ENCODE measurements around the gene FCHSD2. TPM values are rescaled to one million over a fixed set of nuclear protein-coding genes. Genes with fewer than 3 reads are reported as not detected.
A peak's percentile ranks its signal among the peaks of the same experiment; 100 is the strongest.

The FCHSD2 gene
- total RNA-seq, 1 donor from 2014 or later, result 18.9 TPM

GRCh38 chr11:73012121-73012863, 129.8 kb downstream of the FCHSD2 start:
- Histone ChIP-seq H3K79me2 (ENCODE audit: insufficient read depth, low read length) (no peaks in the 10 kb centered on the region), H2AFZ (ENCODE audit: low read depth, low read length) (no peak overlapping the region), H3K4me2 (ENCODE audit: low read length) (peak overlapping the region; percentile 2), H3K27ac (ENCODE audit: low read depth, low read length) (no peak overlapping the region), H3K4me3 (ENCODE audit: insufficient read depth, low read depth, low read length) (no peak overlapping the region), H3K4me1 (ENCODE audit: insufficient read depth, low read length) (peaks cover 8% of the 10 kb centered on the region), H3K27me3 (ENCODE audit: insufficient read depth, low read length) (no peaks in the 10 kb centered on the region), H4K20me1 (ENCODE audit: insufficient read depth, low read length) (peaks cover 8% of the 10 kb centered on the region), H3K36me3 (ENCODE audit: insufficient read depth, low read length) (no peaks in the 10 kb centered on the region), H3K9ac (ENCODE audit: low read length) (no peak overlapping the region), H3K9me3 (ENCODE audit: insufficient read depth, low read depth, low read length) (no peaks in the 10 kb centered on the region)
- no peaks in the 10 kb centered on the region for H3K27me3 Mint-ChIP-seq (ENCODE audit: low read depth, unreplicated experiment)
- H3K4me3 Mint-ChIP-seq (ENCODE audit: unreplicated experiment), result no peak overlapping the region
- H3K27ac Mint-ChIP-seq (ENCODE audit: unreplicated experiment), result no peak overlapping the region
- DNase-seq (ENCODE audit: low read depth) (peak; percentile 47), FAIRE-seq (no peak)
- H3K36me3 Mint-ChIP-seq (ENCODE audit: low read depth, unreplicated experiment), result peaks cover 20% of the 10 kb centered on the region
- peaks cover 16% of the 10 kb centered on the region for H3K4me1 Mint-ChIP-seq (ENCODE audit: low read depth, unreplicated experiment)
- H3K9me3 Mint-ChIP-seq (ENCODE audit: unreplicated experiment), result peaks cover 19% of the 10 kb centered on the region
- no peak for TF ChIP-seq EZH2 (IDR thresholded peaks at IDR 0.05; ENCODE audit: insufficient read depth, low read length)
- TF ChIP-seq, protein P1, sequence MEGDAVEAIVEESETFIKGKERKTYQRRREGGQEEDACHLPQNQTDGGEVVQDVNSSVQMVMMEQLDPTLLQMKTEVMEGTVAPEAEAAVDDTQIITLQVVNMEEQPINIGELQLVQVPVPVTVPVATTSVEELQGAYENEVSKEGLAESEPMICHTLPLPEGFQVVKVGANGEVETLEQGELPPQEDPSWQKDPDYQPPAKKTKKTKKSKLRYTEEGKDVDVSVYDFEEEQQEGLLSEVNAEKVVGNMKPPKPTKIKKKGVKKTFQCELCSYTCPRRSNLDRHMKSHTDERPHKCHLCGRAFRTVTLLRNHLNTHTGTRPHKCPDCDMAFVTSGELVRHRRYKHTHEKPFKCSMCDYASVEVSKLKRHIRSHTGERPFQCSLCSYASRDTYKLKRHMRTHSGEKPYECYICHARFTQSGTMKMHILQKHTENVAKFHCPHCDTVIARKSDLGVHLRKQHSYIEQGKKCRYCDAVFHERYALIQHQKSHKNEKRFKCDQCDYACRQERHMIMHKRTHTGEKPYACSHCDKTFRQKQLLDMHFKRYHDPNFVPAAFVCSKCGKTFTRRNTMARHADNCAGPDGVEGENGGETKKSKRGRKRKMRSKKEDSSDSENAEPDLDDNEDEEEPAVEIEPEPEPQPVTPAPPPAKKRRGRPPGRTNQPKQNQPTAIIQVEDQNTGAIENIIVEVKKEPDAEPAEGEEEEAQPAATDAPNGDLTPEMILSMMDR (IDR thresholded peaks at IDR 0.05; ENCODE audit: insufficient read depth, low read depth, low read length), result no peak

DNA sequence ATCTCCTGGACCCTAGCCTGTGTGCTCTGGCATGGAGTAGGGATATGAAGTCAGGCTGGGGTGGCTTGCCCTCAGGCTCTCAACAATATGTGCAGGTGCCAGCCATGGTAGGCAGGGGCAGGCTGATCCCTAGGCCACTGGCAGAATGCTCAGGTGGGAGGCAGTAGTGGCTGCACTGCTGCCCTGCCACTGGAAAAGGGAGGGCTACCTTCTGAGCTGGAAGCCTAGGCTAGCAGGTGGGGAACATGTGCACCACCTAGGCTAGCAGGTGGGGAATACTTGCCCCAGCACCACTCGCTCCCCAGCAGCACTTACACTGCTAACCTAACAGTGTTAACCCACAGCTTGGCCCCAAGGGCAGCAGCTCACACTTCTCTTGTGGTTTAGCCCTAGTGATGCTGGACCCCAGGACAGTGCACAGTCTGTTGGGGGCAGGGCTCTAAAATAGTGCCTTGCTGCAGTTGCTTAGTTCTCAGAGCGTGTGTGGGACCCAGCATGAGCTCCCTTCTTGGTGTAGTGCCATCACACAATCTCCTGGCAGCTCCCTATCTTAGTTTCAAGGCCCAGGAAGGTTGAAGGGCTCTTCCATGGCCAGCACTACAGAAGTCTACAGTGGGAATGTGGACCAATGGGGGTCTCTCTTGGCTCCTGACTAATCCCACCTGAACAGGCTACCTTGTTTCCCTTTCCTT, 130.8 kb downstream of the FCHSD2 start:
- peaks cover 4% of the 10 kb centered on the region for H4K20me1 ChIP-seq (ENCODE audit: insufficient read depth, low read length)
- no peaks in the 10 kb centered on the region for H3K27me3 Mint-ChIP-seq (ENCODE audit: low read depth, unreplicated experiment)

More for the DNA sequence above, 130.8 kb downstream of the FCHSD2 start:
- no peak overlapping the region for H2AFZ ChIP-seq (ENCODE audit: low read depth, low read length)
- no peak overlapping the region for H3K4me3 ChIP-seq (ENCODE audit: insufficient read depth, low read depth, low read length)
- H3K9me3 Mint-ChIP-seq (ENCODE audit: unreplicated experiment), result peaks cover 19% of the 10 kb centered on the region
- H3K36me3 Mint-ChIP-seq (ENCODE audit: low read depth, unreplicated experiment), result peaks cover 20% of the 10 kb centered on the region
- H3K4me2 ChIP-seq (ENCODE audit: low read length), result no peak overlapping the region
- no peaks in the 10 kb centered on the region for H3K36me3 ChIP-seq (ENCODE audit: insufficient read depth, low read length)
- peaks cover 16% of the 10 kb centered on the region for H3K4me1 Mint-ChIP-seq (ENCODE audit: low read depth, unreplicated experiment)
- no peak overlapping the region for H3K4me3 Mint-ChIP-seq (ENCODE audit: unreplicated experiment)
- H3K9ac ChIP-seq (ENCODE audit: low read length), result no peak overlapping the region
- no peaks in the 10 kb centered on the region for H3K9me3 ChIP-seq (ENCODE audit: insufficient read depth, low read depth, low read length)
- TF ChIP-seq, protein P1 (IDR thresholded peaks at IDR 0.05; ENCODE audit: insufficient read depth, low read depth, low read length), result no peak
- no peak for TF ChIP-seq EZH2 (IDR thresholded peaks at IDR 0.05; ENCODE audit: insufficient read depth, low read length)
- peaks cover 8% of the 10 kb centered on the region for H3K4me1 ChIP-seq (ENCODE audit: insufficient read depth, low read length)
- H3K27ac ChIP-seq (ENCODE audit: low read depth, low read length), result no peak overlapping the region
- H3K27ac Mint-ChIP-seq (ENCODE audit: unreplicated experiment), result no peak overlapping the region
- H3K79me2 ChIP-seq (ENCODE audit: insufficient read depth, low read length), result no peaks in the 10 kb centered on the region
- H3K27me3 ChIP-seq (ENCODE audit: insufficient read depth, low read length), result no peaks in the 10 kb centered on the region
- FAIRE-seq (no peak), DNase-seq (ENCODE audit: low read depth) (no peak)

Data from astrocyte (in vitro differentiated cells and primary cell).